ENCODE measurements around the gene CAMK2D. TPM values are rescaled to one million over a fixed set of nuclear protein-coding genes. Genes with fewer than 3 reads are reported as not detected.

CAMK2D gene
- total RNA-seq, 1 experiment from 2014 or later, result 32.1 TPM

DNA sequence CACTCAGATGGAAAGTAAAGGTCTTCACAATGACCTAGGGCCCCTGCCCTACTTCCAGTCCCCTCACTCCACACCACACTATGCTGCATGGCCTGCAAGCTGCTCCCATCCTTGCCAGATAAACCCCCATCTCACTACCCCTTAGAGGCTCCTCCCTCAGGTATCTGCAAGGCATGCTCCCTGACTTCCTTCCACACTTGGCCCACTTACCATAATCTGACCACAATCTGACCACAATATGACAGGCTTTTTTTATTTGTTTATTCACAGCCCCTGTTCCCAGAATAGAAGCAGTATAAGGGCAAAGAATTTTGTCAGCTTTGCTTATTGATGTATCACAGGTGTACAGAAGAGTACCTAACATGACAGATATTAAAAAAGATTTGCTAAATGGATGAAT lies 124.7 kb downstream of the CAMK2D start:
- peaks cover 23% of the 10 kb centered on the region for H3K4me1 Mint-ChIP-seq (ENCODE audit: insufficient read depth, unreplicated experiment)
- H3K4me3 Mint-ChIP-seq (ENCODE audit: unreplicated experiment), result no peak overlapping the region
- BruUV-seq (replicated peaks), result no TSS peak
- no peaks in the 10 kb centered on the region for H3K27me3 Mint-ChIP-seq (ENCODE audit: insufficient read depth, unreplicated experiment)
- H3K9me3 Mint-ChIP-seq (ENCODE audit: unreplicated experiment), result no peaks in the 10 kb centered on the region
- H3K27ac Mint-ChIP-seq (ENCODE audit: low read depth, unreplicated experiment), result no peak overlapping the region
- DNase-seq (ENCODE audit: unreplicated experiment), result peak; percentile 37
- no peaks in the 10 kb centered on the region for H3K36me3 Mint-ChIP-seq (ENCODE audit: insufficient read depth, unreplicated experiment)
- ChIA-PET CTCF (interaction anchor here (1.0 to 1.3 kb wide), 2 partner anchors 38 to 89 kb away, joined by 3 to 4 read pairs; no protein-coding TSS in a partner anchor), POLR2A (no interaction called here)
- TF ChIP-seq, protein P1, sequence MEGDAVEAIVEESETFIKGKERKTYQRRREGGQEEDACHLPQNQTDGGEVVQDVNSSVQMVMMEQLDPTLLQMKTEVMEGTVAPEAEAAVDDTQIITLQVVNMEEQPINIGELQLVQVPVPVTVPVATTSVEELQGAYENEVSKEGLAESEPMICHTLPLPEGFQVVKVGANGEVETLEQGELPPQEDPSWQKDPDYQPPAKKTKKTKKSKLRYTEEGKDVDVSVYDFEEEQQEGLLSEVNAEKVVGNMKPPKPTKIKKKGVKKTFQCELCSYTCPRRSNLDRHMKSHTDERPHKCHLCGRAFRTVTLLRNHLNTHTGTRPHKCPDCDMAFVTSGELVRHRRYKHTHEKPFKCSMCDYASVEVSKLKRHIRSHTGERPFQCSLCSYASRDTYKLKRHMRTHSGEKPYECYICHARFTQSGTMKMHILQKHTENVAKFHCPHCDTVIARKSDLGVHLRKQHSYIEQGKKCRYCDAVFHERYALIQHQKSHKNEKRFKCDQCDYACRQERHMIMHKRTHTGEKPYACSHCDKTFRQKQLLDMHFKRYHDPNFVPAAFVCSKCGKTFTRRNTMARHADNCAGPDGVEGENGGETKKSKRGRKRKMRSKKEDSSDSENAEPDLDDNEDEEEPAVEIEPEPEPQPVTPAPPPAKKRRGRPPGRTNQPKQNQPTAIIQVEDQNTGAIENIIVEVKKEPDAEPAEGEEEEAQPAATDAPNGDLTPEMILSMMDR (IDR thresholded peaks at IDR 0.05; ENCODE audit: unreplicated experiment), result no peak
- intact Hi-C loops (cut with micrococcal nuclease), result no loop called here

DNA sequence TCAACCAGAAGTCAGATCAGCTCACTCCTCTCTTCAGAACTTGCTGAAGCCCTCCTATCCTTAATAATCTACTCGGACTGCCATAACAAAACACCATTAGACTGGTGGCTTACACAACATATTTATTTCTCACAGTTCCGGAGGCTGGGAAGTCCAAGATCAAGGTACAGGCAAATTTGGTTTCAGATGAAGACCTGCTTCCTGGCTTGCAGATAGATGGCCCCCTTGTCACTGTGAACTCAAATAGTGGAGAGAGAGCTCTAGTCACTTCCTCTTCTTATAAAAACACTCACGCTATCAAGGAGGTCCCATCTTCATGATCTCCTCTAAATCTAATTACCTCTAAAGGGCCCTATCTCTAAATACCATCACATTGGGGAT lies 125.1 kb downstream of the CAMK2D start:
- BruUV-seq (replicated peaks), result no TSS peak
- Mint-ChIP-seq H3K9me3 (ENCODE audit: unreplicated experiment) (no peaks in the 10 kb centered on the region), H3K36me3 (ENCODE audit: insufficient read depth, unreplicated experiment) (no peaks in the 10 kb centered on the region), H3K4me3 (ENCODE audit: unreplicated experiment) (no peak overlapping the region), H3K27me3 (ENCODE audit: insufficient read depth, unreplicated experiment) (no peaks in the 10 kb centered on the region), H3K27ac (ENCODE audit: low read depth, unreplicated experiment) (no peak overlapping the region), H3K4me1 (ENCODE audit: insufficient read depth, unreplicated experiment) (peaks cover 23% of the 10 kb centered on the region)
- intact Hi-C loops (cut with micrococcal nuclease), result no loop called here
- TF ChIP-seq, protein P1 (IDR thresholded peaks at IDR 0.05; ENCODE audit: unreplicated experiment), result no peak
- ChIA-PET POLR2A (no interaction called here), CTCF (interaction anchor here (1.0 to 1.3 kb wide), 2 partner anchors 38 to 89 kb away, joined by 3 to 4 read pairs; no protein-coding TSS in a partner anchor)
- DNase-seq (ENCODE audit: unreplicated experiment), result no peak

- no TSS peak for BruUV-seq (replicated peaks)
- Mint-ChIP-seq H3K27me3 (ENCODE audit: insufficient read depth, unreplicated experiment) (no peaks in the 10 kb centered on the region), H3K9me3 (ENCODE audit: unreplicated experiment) (no peaks in the 10 kb centered on the region), H3K4me3 (ENCODE audit: unreplicated experiment) (no peak overlapping the region), H3K27ac (ENCODE audit: low read depth, unreplicated experiment) (no peak overlapping the region), H3K4me1 (ENCODE audit: insufficient read depth, unreplicated experiment) (peaks cover 23% of the 10 kb centered on the region), H3K36me3 (ENCODE audit: insufficient read depth, unreplicated experiment) (no peaks in the 10 kb centered on the region)
- intact Hi-C loops (cut with micrococcal nuclease), result no loop called here
- no peak for DNase-seq (ENCODE audit: unreplicated experiment)
- CTCF ChIA-PET, result interaction anchor here (1.0 to 1.3 kb wide), 2 partner anchors 39 to 88 kb away, joined by 3 to 4 read pairs; no protein-coding TSS in a partner anchor
- TF ChIP-seq, protein P1 (IDR thresholded peaks at IDR 0.05; ENCODE audit: unreplicated experiment), result no peak
- POLR2A ChIA-PET, result interaction anchor here (1.1 kb wide), 1 partner anchor 10 kb away, joined by 3 read pairs; no protein-coding TSS in a partner anchor
These were observed 125.7 kb downstream of the CAMK2D start for GRCh38 chr4:113635739-113636437.

DNA sequence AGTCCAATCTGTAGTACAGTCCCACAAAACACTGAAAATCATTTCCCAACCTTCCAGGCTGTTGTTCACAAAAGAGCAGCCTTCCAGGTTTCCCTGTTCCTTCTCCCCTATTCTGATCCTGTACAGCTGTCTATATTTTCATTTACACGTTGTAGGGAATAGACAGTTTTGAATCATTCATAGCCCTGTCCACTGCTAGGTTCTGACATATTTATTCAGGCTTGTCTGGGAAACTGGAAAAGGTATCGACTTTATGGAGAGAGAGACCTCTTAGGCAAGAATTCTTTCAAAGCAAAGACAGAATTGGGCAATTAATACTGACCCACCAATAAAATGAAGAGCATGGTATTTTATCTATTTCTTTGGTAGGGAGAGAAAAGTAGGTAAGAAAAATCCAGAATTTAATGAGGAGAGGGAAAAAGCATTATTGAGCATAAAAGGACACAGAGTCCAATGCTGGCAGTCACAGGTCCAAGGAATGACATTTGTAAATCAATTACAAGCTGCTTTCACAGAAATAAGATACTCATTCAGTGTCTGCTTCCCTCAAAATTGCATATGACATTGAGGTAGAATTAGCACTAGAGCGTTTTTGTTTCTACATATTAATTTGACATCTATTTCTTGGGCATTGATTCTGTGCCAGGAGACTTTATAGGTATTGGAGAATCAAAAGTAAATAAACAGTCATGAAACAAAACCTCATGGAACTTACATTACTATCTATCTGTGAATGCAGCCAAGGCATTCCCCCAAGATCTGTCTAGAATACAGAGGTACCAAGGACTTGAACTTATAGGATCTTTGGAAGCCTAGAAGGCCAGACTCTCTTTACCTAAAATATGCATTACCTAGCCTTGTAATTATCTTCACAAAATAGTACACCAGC lies 127.2 kb downstream of the CAMK2D start:
- Mint-ChIP-seq H3K36me3 (ENCODE audit: insufficient read depth, unreplicated experiment) (no peaks in the 10 kb centered on the region), H3K27me3 (ENCODE audit: insufficient read depth, unreplicated experiment) (no peaks in the 10 kb centered on the region), H3K4me3 (ENCODE audit: unreplicated experiment) (no peak overlapping the region), H3K4me1 (ENCODE audit: insufficient read depth, unreplicated experiment) (peaks cover 23% of the 10 kb centered on the region), H3K27ac (ENCODE audit: low read depth, unreplicated experiment) (no peak overlapping the region), H3K9me3 (ENCODE audit: unreplicated experiment) (no peaks in the 10 kb centered on the region)
- BruUV-seq (replicated peaks), result no TSS peak
- intact Hi-C loops (cut with micrococcal nuclease), result no loop called here
- TF ChIP-seq, protein P1 (IDR thresholded peaks at IDR 0.05; ENCODE audit: unreplicated experiment), result no peak
- ChIA-PET POLR2A (no interaction called here), CTCF (interaction anchor here (0.7 to 1.1 kb wide), 4 partner anchors 15 to 1015 kb away, joined by 3 to 4 read pairs (median 4); no protein-coding TSS in a partner anchor)
- no peak for DNase-seq (ENCODE audit: unreplicated experiment)

Measured in MCF 10A (cell line).